K562 (cell line): ENCODE results near the gene UBE2N. TPM values are rescaled to one million over a fixed set of nuclear protein-coding genes. Genes with fewer than 3 reads are reported as not detected.

Experiments
- CCNT2 ChIP-seq: IDR thresholded peaks from 2 replicates; pipeline ENCODE4 v1.6.1; 2011; ENCODE audit warnings: borderline replicate concordance, low read depth, mild to moderate bottlenecking, moderate library complexity, mixed read lengths, low read length; ENCODE audit not compliant: insufficient read length; ENCODE audit errors: extremely low read depth
- LARP7 ChIP-seq: fragments of 450-650 bp; IDR thresholded peaks from 2 replicates; pipeline ENCODE4 v1.6.1; 2016
- MAFG ChIP-seq: fragments of 450-650 bp; conservative IDR thresholded peaks from 2 replicates; pipeline ENCODE4 v1.6.1; 2016; ENCODE audit warnings: missing genetic modification characterization, missing compliant biosample characterization
- MYNN ChIP-seq, 2 experiments: sonication (generic); formaldehyde crosslinking in 1 of 2; IDR thresholded peaks; 2 replicates each; pipeline versions ENCODE4 v1.5.0 to v1.6.1; 2016 to 2020; ENCODE audit warnings: antibody characterized with exemption in 1 of 2, missing genetic modification reagents in 1 of 2
- NCOA4 ChIP-seq: fragments of 450-650 bp; IDR thresholded peaks from 2 replicates; pipeline ENCODE4 v1.6.1; 2018; ENCODE audit warnings: mild to moderate bottlenecking; ENCODE audit not compliant: partially characterized antibody
- RAD21 ChIP-seq, 2 experiments: fragments of 250-450 bp in 1 of 2; fragments of 450-650 bp in 1 of 2; sonication (Bioruptor Pico) in 1 of 2; formaldehyde crosslinking in 1 of 2; IDR thresholded peaks in 1 of 2; conservative IDR thresholded peaks in 1 of 2; 2 replicates each; pipeline versions ENCODE4 v1.4.0 to v1.8.0; 2020 to 2022; ENCODE audit warnings: mild to moderate bottlenecking in 2 of 2, moderate library complexity in 1 of 2
- SAFB ChIP-seq: fragments of 200-400 bp; formaldehyde crosslinking; IDR thresholded peaks from 2 replicates; pipeline ENCODE4 v1.6.1; 2017; ENCODE audit warnings: low read depth, low read length, borderline replicate concordance
- SETDB1 ChIP-seq: IDR thresholded peaks from one replicate; pipeline ENCODE4 v1.6.1; 2012; ENCODE audit warnings: low read length, control low read depth, inconsistent platforms
- SRSF9 ChIP-seq: fragments of 200-400 bp; formaldehyde crosslinking; IDR thresholded peaks from 2 replicates; pipeline ENCODE4 v1.6.1; 2017; ENCODE audit warnings: low read depth, low read length, borderline replicate concordance
- TAF1 ChIP-seq: IDR thresholded peaks from 2 replicates; pipeline ENCODE4 v1.6.1; 2011; ENCODE audit warnings: mild to moderate bottlenecking, low read length, moderate library complexity; ENCODE audit not compliant: insufficient read depth, control insufficient read depth, severe bottlenecking; ENCODE audit errors: extremely low read depth
- WHSC1 ChIP-seq: IDR thresholded peaks from one replicate; pipeline ENCODE4 v1.6.1; 2012; ENCODE audit warnings: low read length, control low read depth, inconsistent platforms
- ZC3H11A ChIP-seq: IDR thresholded peaks from 2 replicates; pipeline ENCODE4 v1.6.1; 2012; ENCODE audit warnings: low read depth, low read length, improper control_type of control experiment
- ZNF134 ChIP-seq: fragments of 250-450 bp; sonication (Bioruptor Pico); conservative IDR thresholded peaks from 2 replicates; pipeline ENCODE4 v1.4.0; 2020
- ZNF232 ChIP-seq: sonication (generic); formaldehyde crosslinking; IDR thresholded peaks from 2 replicates; pipeline ENCODE4 v1.8.0; 2022; ENCODE audit warnings: mild to moderate bottlenecking, missing genetic modification reagents
- ZNF589 ChIP-seq: fragments of 200-800 bp; sonication (Bioruptor generic); IDR thresholded peaks from 2 replicates; pipeline ENCODE4 v1.6.1; 2016; ENCODE audit warnings: low read depth, missing genetic modification characterization, missing compliant biosample characterization
- ZNF76 ChIP-seq: fragments of 250-450 bp; sonication (Bioruptor Pico); IDR thresholded peaks from 2 replicates; pipeline ENCODE4 v1.4.0; 2020; ENCODE audit warnings: mild to moderate bottlenecking, moderate library complexity, borderline replicate concordance
- polyA plus RNA-seq, 8 experiments: library from polyadenylated mRNA; depleted of rRNA in 4 of 8; stranded (reverse) in 5 of 8; unstranded in 3 of 8; fragments of >200 nt; fragmentation: Nextera tagmentation in 2 of 8; fragmentation: Illumina TruSeq in 1 of 8; extraction: Ambion mirVana in 2 of 8; extraction: Trizol in 1 of 8; gene quantifications; 2 replicates each; pipeline versions ENCODE4 v1.2.1 to v1.2.3, GENCODE V29; 2011 to 2014; ENCODE audit warnings: inconsistent platforms in 1 of 8, missing spikeins in 1 of 8
- total RNA-seq, 7 experiments: library from RNA; depleted of rRNA in 6 of 7; stranded (reverse); fragments of >200 nt in 6 of 7; fragmentation: Illumina TruSeq in 2 of 7; extraction: Trizol in 2 of 7; gene quantifications; 2 replicates each; pipeline versions ENCODE4 v1.2.1 to v1.2.3, GENCODE V29; 2011 to 2021; ENCODE audit warnings: low replicate concordance in 1 of 7
- TF ChIP-seq, protein P1 (sequence below): fragments of 250-450 bp; sonication (Bioruptor Pico); IDR thresholded peaks from 2 replicates; pipeline ENCODE4 v1.4.0; 2020; ENCODE audit warnings: borderline replicate concordance
- TF ChIP-seq, protein P2 (sequence below), 2 experiments: fragments of 250-450 bp in 1 of 2; fragments of 450-650 bp in 1 of 2; sonication (Bioruptor Pico) in 1 of 2; IDR thresholded peaks; 2 replicates each; pipeline versions ENCODE4 v1.6.1 to v1.8.0; 2016 to 2021; ENCODE audit warnings: mild to moderate bottlenecking in 2 of 2, moderate library complexity in 2 of 2, missing compliant biosample characterization in 1 of 2, missing genetic modification characterization in 1 of 2
- TF ChIP-seq, protein P3 (sequence below): fragments of 200-800 bp; sonication (Bioruptor generic); IDR thresholded peaks from 2 replicates; pipeline ENCODE4 v1.6.1; 2017; ENCODE audit warnings: missing genetic modification characterization, missing compliant biosample characterization
- TF ChIP-seq, protein P4 (sequence below), 3 experiments: fragments of 200-800 bp in 1 of 3; sonication (Bioruptor generic) in 1 of 3; sonication (generic) in 1 of 3; formaldehyde crosslinking in 1 of 3; IDR thresholded peaks; 2 replicates each; pipeline versions ENCODE4 v1.6.1 to v1.8.0; 2016 to 2022; ENCODE audit warnings: mild to moderate bottlenecking in 2 of 3, missing compliant biosample characterization in 2 of 3, missing genetic modification characterization in 2 of 3, missing genetic modification reagents in 1 of 3

The UBE2N gene
- total and polyA plus RNA-seq, 9 of the 15 experiments (the other 6 are each of a cell fraction or from before 2014, with no cell fraction given), result 189 to 826 (median 260) TPM

DNA sequence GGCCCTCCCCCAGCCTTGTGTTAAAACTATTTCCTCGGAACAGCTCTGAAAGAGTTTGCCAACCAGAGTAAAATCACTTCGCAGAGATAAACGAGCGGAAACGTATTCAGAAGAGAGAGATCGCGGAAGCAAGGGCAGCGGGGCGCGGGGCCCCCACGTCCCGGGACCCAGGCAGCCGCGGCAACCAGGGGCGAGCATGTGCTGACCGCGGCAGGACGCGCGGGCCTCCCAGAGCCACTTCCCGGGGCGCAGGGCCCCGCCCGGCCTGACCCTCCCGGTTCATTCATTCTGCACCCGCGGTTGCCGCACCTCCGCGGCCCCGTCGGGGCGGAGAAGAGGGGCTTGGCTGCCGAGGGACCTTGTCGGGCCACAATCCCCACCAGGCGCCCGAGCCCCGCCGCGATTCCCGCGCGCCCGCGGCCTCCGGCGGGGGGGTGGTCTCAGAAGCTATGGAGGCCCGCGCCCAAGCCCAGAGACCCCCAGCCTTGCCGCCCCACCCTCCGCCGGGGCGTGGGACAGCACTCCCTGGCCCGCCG lies 598 bp downstream of the UBE2N start (continued):
- TF ChIP-seq, protein P1, sequence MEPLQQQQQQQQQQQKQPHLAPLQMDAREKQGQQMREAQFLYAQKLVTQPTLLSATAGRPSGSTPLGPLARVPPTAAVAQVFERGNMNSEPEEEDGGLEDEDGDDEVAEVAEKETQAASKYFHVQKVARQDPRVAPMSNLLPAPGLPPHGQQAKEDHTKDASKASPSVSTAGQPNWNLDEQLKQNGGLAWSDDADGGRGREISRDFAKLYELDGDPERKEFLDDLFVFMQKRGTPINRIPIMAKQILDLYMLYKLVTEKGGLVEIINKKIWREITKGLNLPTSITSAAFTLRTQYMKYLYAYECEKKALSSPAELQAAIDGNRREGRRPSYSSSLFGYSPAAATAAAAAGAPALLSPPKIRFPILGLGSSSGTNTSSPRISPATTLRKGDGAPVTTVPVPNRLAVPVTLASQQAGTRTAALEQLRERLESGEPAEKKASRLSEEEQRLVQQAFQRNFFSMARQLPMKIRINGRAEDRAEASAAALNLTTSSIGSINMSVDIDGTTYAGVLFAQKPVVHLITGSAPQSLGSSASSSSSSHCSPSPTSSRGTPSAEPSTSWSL (CRISPR knock-in tag), result no peak
- TF ChIP-seq SAFB (no peak), SETDB1 (no peak), ZNF134 (CRISPR knock-in tag) (no peak), CCNT2 (peak; percentile 17), SRSF9 (no peak), MYNN (IDR thresholded peaks at IDR 0.05) (no peak), MYNN (CRISPR knock-in tag; IDR thresholded peaks at IDR 0.05) (no peak), ZC3H11A (no peak), NCOA4 (no peak), ZNF232 (CRISPR knock-in tag) (no peak), TAF1 (no peak), ZNF76 (CRISPR knock-in tag) (no peak), LARP7 (no peak), ZNF589 (CRISPR knock-in tag) (no peak), WHSC1 (no peak), MAFG (tag) (no peak), RAD21 (CRISPR knock-in tag; conservative IDR thresholded peaks at IDR 0.05 in 1 of 2, IDR thresholded peaks at IDR 0.05 in 1 of 2) (no peak)
- TF ChIP-seq, protein P2, sequence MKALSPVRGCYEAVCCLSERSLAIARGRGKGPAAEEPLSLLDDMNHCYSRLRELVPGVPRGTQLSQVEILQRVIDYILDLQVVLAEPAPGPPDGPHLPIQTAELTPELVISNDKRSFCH (CRISPR knock-in tag; IDR thresholded peaks at IDR 0.05), result no peak
- TF ChIP-seq, protein P2 (tag; IDR thresholded peaks at IDR 0.05), result 0 out of 2 replicates have a peak, but pooled peaks have one; percentile 64
- TF ChIP-seq, protein P3, sequence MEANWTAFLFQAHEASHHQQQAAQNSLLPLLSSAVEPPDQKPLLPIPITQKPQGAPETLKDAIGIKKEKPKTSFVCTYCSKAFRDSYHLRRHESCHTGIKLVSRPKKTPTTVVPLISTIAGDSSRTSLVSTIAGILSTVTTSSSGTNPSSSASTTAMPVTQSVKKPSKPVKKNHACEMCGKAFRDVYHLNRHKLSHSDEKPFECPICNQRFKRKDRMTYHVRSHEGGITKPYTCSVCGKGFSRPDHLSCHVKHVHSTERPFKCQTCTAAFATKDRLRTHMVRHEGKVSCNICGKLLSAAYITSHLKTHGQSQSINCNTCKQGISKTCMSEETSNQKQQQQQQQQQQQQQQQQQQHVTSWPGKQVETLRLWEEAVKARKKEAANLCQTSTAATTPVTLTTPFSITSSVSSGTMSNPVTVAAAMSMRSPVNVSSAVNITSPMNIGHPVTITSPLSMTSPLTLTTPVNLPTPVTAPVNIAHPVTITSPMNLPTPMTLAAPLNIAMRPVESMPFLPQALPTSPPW, result no peak
- TF ChIP-seq, protein P4, sequence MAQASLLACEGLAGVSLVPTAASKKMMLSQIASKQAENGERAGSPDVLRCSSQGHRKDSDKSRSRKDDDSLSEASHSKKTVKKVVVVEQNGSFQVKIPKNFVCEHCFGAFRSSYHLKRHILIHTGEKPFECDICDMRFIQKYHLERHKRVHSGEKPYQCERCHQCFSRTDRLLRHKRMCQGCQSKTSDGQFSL (CRISPR knock-in tag; IDR thresholded peaks at IDR 0.05), result 0 out of 2 replicates have a peak, but pooled peaks have one; percentile 13
- TF ChIP-seq, protein P4 (tag; IDR thresholded peaks at IDR 0.05), result no peak
